ENCODE data around the gene LRP2BP. TPM values are rescaled to one million over a fixed set of nuclear protein-coding genes. Genes with fewer than 3 reads are reported as not detected.

Gene LRP2BP
- total RNA-seq, 1 donor from 2014 or later = 0.07 TPM

GRCh38 chr4:185405296-185405999, 9.7 kb upstream of the LRP2BP start:
- H3K27me3 Mint-ChIP-seq (ENCODE audit: low read depth) = no peaks in the 10 kb centered on the region
- peaks cover 8% of the 10 kb centered on the region for H3K36me3 Mint-ChIP-seq (ENCODE audit: low read depth)
- TF ChIP-seq CTCF (conservative IDR thresholded peaks at IDR 0.05) = no peak
- H3K9me3 Mint-ChIP-seq = peaks cover 3% of the 10 kb centered on the region
- H3K4me3 Mint-ChIP-seq = no peak overlapping the region
- H3K27ac Mint-ChIP-seq (ENCODE audit: unreplicated experiment) = no peak overlapping the region
- no peak for DNase-seq (ENCODE audit: low read depth, low spot score)
- H3K4me1 Mint-ChIP-seq = no peaks in the 10 kb centered on the region

- no peaks in the 10 kb centered on the region for H3K27me3 Mint-ChIP-seq (ENCODE audit: low read depth)
- DNase-seq (ENCODE audit: low read depth, low spot score) = no peak
- H3K4me1 Mint-ChIP-seq = no peaks in the 10 kb centered on the region
- TF ChIP-seq CTCF (conservative IDR thresholded peaks at IDR 0.05) = no peak
- no peak overlapping the region for H3K27ac Mint-ChIP-seq (ENCODE audit: unreplicated experiment)
- no peaks in the 10 kb centered on the region for H3K9me3 Mint-ChIP-seq
- peaks cover 7% of the 10 kb centered on the region for H3K36me3 Mint-ChIP-seq (ENCODE audit: low read depth)
- no peak overlapping the region for H3K4me3 Mint-ChIP-seq
Observed at GRCh38 chr4:185404031-185404430, 8.3 kb upstream of the LRP2BP start.

GRCh38 chr4:185399466-185399865, 3.7 kb upstream of the LRP2BP start:
- no peak for DNase-seq (ENCODE audit: low read depth, low spot score)
- Mint-ChIP-seq H3K9me3 (no peaks in the 10 kb centered on the region), H3K27me3 (ENCODE audit: low read depth) (peaks cover 12% of the 10 kb centered on the region), H3K4me3 (no peak overlapping the region), H3K4me1 (peaks cover 17% of the 10 kb centered on the region), H3K27ac (ENCODE audit: unreplicated experiment) (no peak overlapping the region), H3K36me3 (ENCODE audit: low read depth) (peaks cover 7% of the 10 kb centered on the region)
- no peak for TF ChIP-seq CTCF (conservative IDR thresholded peaks at IDR 0.05)

GRCh38 chr4:185398618-185399017, 2.9 kb upstream of the LRP2BP start:
- Mint-ChIP-seq H3K4me3 (no peak overlapping the region), H3K27me3 (ENCODE audit: low read depth) (peaks cover 13% of the 10 kb centered on the region), H3K4me1 (peaks cover 17% of the 10 kb centered on the region), H3K36me3 (ENCODE audit: low read depth) (peaks cover 7% of the 10 kb centered on the region), H3K9me3 (no peaks in the 10 kb centered on the region), H3K27ac (ENCODE audit: unreplicated experiment) (no peak overlapping the region)
- no peak for TF ChIP-seq CTCF (conservative IDR thresholded peaks at IDR 0.05)
- DNase-seq (ENCODE audit: low read depth, low spot score) = no peak

GRCh38 chr4:185396724-185397385, 1.1 kb upstream of the LRP2BP start, which contains the start of gene ANKRD37:
ANKRD37 (plus strand) TSS chr4:185396841; CDS start chr4:185396924, 83 bp downstream.
- Mint-ChIP-seq H3K4me3 (peak within 1 kb of the TSS; percentile 88), H3K36me3 (ENCODE audit: low read depth) (peaks cover 5% of the 10 kb centered on the region), H3K27me3 (ENCODE audit: low read depth) (peaks cover 13% of the 10 kb centered on the region), H3K4me1 (peaks cover 17% of the 10 kb centered on the region), H3K9me3 (no peaks in the 10 kb centered on the region), H3K27ac (ENCODE audit: unreplicated experiment) (peak within 1 kb of the TSS; percentile 83)
- TF ChIP-seq CTCF (conservative IDR thresholded peaks at IDR 0.05) = peak; percentile 31
- peak; percentile 27 for DNase-seq (ENCODE audit: low read depth, low spot score)
